Endothelial cell of umbilical vein (primary cell): ENCODE measurements around the gene CSN3. TPM values are rescaled to one million over a fixed set of nuclear protein-coding genes. Genes with fewer than 3 reads are reported as not detected.
"Not testable (repeated sequence)": the region's sequence is repeated elsewhere in the genome, so short reads cannot be mapped to it uniquely, and the experiment has no call there.

ENCODE experiments used
- BruUV-seq: library from RNA; stranded (reverse); fragments of 400-500 nt; replicated peaks from 2 replicates; lab custom pipeline; 2021; lab: Mats Ljungman, UMichigan
- CTCF ChIA-PET: fragments of 300-600, 350-600 bp; sonication (Branson Sonifier 250); formaldehyde crosslinking; loops from one replicate; lab custom pipeline; 2021; ENCODE audit warnings: antibody characterized with exemption, inconsistent platforms; lab: Charles Lee
- POLR2A ChIA-PET: fragments of 300-600, 350-600 bp; sonication (Branson Sonifier 250); formaldehyde crosslinking; loops from one replicate; lab custom pipeline; 2021; ENCODE audit warnings: antibody characterized with exemption, inconsistent platforms; lab: Charles Lee
- DNase-seq: peaks from one replicate; pipeline ENCODE4 v3.0.0-alpha.2; 2011; ENCODE audit warnings: low read depth, low spot score
- FAIRE-seq: peaks from 2 replicates; lab custom pipeline; 2011; peaks lifted over from hg19 to GRCh38; lab: Jason Lieb, UNC
- H2AFZ ChIP-seq: 2 replicates; pipeline ENCODE4 v1.6.0; 2012; ENCODE audit warnings: low read depth, low read length, control low read depth, inconsistent platforms
- H3K27ac ChIP-seq: 2 replicates; pipeline ENCODE4 v1.5.1; 2011; ENCODE audit warnings: low read depth, mild to moderate bottlenecking, control low read depth, low read length, moderate library complexity; ENCODE audit not compliant: insufficient read depth
- H3K27me3 ChIP-seq, 2 experiments: 2 replicates each; pipeline versions ENCODE4 v1.6.0 to v1.6.1; 2011; ENCODE audit warnings: low read length in 2 of 2, mixed read lengths in 1 of 2; ENCODE audit not compliant: control insufficient read depth in 2 of 2, insufficient read depth in 2 of 2
- H3K36me3 ChIP-seq, 2 experiments: 2 replicates in 1 of 2; 3 replicates in 1 of 2; pipeline ENCODE4 v1.5.1; 2011; ENCODE audit warnings: low read length in 2 of 2, mild to moderate bottlenecking in 1 of 2, moderate library complexity in 1 of 2; ENCODE audit not compliant: control insufficient read depth in 2 of 2, insufficient read depth in 2 of 2; ENCODE audit errors: extremely low read depth in 1 of 2
- H3K4me1 ChIP-seq: 3 replicates; pipeline ENCODE4 v1.5.1; 2011; ENCODE audit warnings: mild to moderate bottlenecking, low read length; ENCODE audit not compliant: control insufficient read depth, insufficient read depth; ENCODE audit errors: extremely low read depth
- H3K4me2 ChIP-seq: 2 replicates; pipeline ENCODE4 v1.6.1; 2011; ENCODE audit warnings: low read length, control low read depth, mixed read lengths; ENCODE audit not compliant: insufficient read depth
- H3K4me3 ChIP-seq, 3 experiments: fragments of 200-600 bp in 1 of 3; sonication (generic), shearing (Covaris generic) in 1 of 3; replicated peaks in 1 of 3; 2 replicates each; pipeline ENCODE4 v1.5.1; 2011 to 2016; ENCODE audit warnings: control low read depth in 3 of 3, low read length in 3 of 3, mild to moderate bottlenecking in 2 of 3, inconsistent platforms in 1 of 3, low read depth in 1 of 3, moderate library complexity in 1 of 3; ENCODE audit not compliant: insufficient read depth in 1 of 3
- H3K79me2 ChIP-seq: 2 replicates; pipeline ENCODE4 v1.6.0; 2012; ENCODE audit warnings: low read length, inconsistent platforms; ENCODE audit not compliant: control insufficient read depth, insufficient read depth
- H3K9ac ChIP-seq: replicated peaks from 2 replicates; pipeline ENCODE3; 2011; ENCODE audit warnings: low read length, control low read depth; ENCODE audit not compliant: insufficient read depth; ENCODE audit errors: extremely low read depth
- H3K9me1 ChIP-seq: replicated peaks from 3 replicates; pipeline ENCODE4 v1.6.0; 2011; ENCODE audit warnings: mild to moderate bottlenecking, low read length; ENCODE audit not compliant: control insufficient read depth, insufficient read depth; ENCODE audit errors: extremely low read depth
- H3K9me3 ChIP-seq: replicated peaks from 2 replicates; pipeline ENCODE4 v1.5.1; 2012; ENCODE audit warnings: low read length, inconsistent platforms; ENCODE audit not compliant: control insufficient read depth, insufficient read depth
- H4K20me1 ChIP-seq: replicated peaks from 2 replicates; pipeline ENCODE3; 2011; ENCODE audit warnings: mild to moderate bottlenecking, low read length; ENCODE audit not compliant: control insufficient read depth, insufficient read depth; ENCODE audit errors: extremely low read depth
- dilution Hi-C: fragments of 300-500 bp; cut with MboI; formaldehyde crosslinking; loops from one replicate; pipeline ENCODE4 v1.15.0; 2019; ENCODE audit warnings: low sequenced_read_pairs; ENCODE audit not compliant: extremely low pct_ligation_motif_present
- intact Hi-C: fragments of 100-400 bp; cut with micrococcal nuclease; formaldehyde crosslinking; loops from one replicate; pipeline ENCODE4 v1.10.0; 2022
- polyA plus RNA-seq, 4 experiments: library from polyadenylated mRNA; depleted of rRNA in 3 of 4; stranded (reverse) in 3 of 4; unstranded in 1 of 4; fragments of >200 nt; gene quantifications; 2 replicates each; pipeline versions ENCODE4 v1.2.1 to v1.2.3, GENCODE V29; 2011 to 2012; ENCODE audit warnings: missing spikeins in 1 of 4
- total RNA-seq: library from RNA; stranded (reverse); gene quantifications from 2 replicates; pipeline ENCODE4 v1.2.3, GENCODE V29; 2021

Gene CSN3
- total and polyA plus RNA-seq, 2 donors (not counting 3 experiments of a cell fraction or from before 2014, with no cell fraction given) = not detected

- CTCF ChIA-PET, H3K4me2 ChIP-seq, H3K27ac ChIP-seq, POLR2A ChIA-PET, H3K79me2 ChIP-seq, FAIRE-seq, DNase-seq, dilution Hi-C loops, H3K9ac ChIP-seq, H2AFZ ChIP-seq, H3K36me3 ChIP-seq, H3K4me1 ChIP-seq, BruUV-seq, H3K4me3 ChIP-seq, H3K9me3 ChIP-seq, H3K9me1 ChIP-seq, H4K20me1 ChIP-seq, H3K27me3 ChIP-seq, intact Hi-C loops: not testable (repeated sequence)
Measured at GRCh38 chr4:70216550-70216949, 25.8 kb upstream of the CSN3 start.

- intact Hi-C loops, FAIRE-seq, H3K9ac ChIP-seq, H3K36me3 ChIP-seq, H3K9me1 ChIP-seq, H4K20me1 ChIP-seq, H2AFZ ChIP-seq, dilution Hi-C loops, DNase-seq, H3K4me1 ChIP-seq, H3K4me2 ChIP-seq, H3K27me3 ChIP-seq, BruUV-seq, H3K27ac ChIP-seq, H3K4me3 ChIP-seq, POLR2A ChIA-PET, H3K79me2 ChIP-seq, H3K9me3 ChIP-seq, CTCF ChIA-PET: not testable (repeated sequence)
Measured at GRCh38 chr4:70221389-70221788, 21.0 kb upstream of the CSN3 start.

- H3K36me3 ChIP-seq, FAIRE-seq, POLR2A ChIA-PET, H3K9me3 ChIP-seq, H3K9ac ChIP-seq, CTCF ChIA-PET, intact Hi-C loops, H3K4me3 ChIP-seq, H3K27ac ChIP-seq, BruUV-seq, H3K4me2 ChIP-seq, H3K27me3 ChIP-seq, H3K4me1 ChIP-seq, DNase-seq, H3K9me1 ChIP-seq, H4K20me1 ChIP-seq, H3K79me2 ChIP-seq, dilution Hi-C loops, H2AFZ ChIP-seq: not testable (repeated sequence)
Measured at GRCh38 chr4:70221818-70222217, 20.6 kb upstream of the CSN3 start.
